ENCODE data around the gene TRPV3.
"Not testable (repeated sequence)": the region's sequence is repeated elsewhere in the genome, so short reads cannot be mapped to it uniquely, and the experiment has no call there.

TRPV3 gene

DNA sequence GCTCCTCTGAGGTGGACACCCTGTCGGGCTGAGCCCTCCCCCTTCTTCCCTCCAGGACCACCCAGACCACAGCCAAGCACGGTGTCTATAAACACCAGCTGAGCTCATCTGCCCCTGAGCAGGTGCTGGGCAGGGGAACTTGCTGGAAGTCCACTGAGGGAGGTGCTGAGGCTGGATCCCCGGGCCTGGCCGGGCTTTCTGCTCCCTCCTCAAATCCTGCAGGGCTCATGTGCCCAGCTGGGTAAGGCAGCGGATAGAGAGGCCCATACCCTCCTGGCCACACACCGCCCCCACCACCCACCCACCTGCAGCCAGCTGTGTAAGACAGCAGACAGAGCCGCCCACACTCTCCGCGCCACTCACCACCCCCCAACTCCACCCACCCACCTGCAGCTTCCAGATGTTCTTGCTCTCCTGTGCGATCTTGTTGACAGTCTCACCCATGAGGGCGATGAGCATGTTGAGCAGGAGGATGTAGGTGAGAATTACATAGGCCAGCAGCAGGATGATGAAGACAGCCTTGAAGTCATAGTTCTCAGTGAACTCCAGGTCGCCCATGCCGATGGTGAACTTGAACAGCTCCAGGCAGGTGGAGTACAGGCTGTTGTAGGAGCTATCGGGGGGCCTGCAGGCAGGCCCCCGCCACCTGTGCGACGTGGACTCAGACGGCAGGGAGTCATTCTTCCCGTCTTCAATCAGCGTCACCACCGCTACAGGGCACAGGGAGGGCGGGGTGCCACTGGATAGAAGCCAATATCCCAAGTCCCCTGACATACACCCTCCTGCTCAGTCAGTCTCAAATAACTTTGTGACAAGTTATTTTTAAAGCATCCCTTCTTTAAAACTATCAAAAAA lies 15.9 kb upstream of the TRPV3 start:
- DNase-seq: no peak

DNA sequence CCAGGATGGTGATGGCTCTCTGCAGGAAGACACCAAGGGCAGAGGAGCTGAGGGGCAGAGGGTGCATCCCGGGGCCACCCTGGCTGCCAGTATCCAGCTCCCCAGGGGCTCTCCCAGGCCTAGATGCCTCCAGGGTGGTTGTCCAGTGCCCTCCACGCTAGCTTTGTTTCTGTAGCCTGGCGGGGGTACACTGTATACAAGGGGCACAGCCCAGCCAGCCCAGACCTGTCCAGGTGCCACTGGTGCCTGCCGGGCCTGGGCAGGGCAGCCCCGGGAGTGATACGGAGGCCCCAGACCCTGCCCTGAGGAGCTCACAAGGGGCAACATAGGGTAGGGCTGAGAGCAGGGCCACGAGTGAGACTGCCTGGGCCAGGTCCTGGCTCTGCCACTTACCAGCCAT lies 14.6 kb upstream of the TRPV3 start:
- no peak for DNase-seq

GRCh38 chr17:3571043-3571900 lies 13.7 kb upstream of the TRPV3 start:
- no peak for DNase-seq

DNA sequence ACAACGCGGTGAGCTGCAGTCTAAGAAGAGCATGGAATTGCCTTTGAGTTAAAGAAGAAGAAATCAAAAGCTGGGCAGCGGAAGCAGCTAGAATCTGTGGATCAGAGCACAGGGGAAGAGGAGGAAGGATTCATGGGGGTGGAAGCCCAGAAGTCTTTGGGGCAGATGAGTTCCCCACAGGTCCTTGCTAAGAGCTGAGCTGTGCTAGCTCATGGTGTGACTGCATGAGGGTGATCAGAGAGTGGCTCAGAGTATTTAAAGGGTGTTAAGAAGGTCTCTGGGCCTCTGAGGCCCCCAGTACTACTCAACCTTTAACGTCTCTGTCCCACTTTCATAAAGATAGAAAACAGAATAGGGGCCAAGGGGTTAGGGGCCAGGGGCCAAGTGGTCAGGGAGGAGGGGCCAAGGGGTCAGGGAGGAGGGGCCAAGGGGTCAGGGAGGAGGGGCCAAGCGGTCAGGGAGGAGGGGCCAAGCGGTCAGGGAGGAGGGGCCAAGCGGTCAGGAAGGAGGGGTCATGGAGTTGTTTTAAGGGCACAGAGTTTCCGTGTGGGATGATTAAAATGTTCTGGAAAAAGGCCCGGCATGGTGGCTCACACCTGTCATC lies 12.0 kb upstream of the TRPV3 start:
- no peak for DNase-seq

- no peak for DNase-seq
Measured at GRCh38 chr17:3566551-3566950, 8.9 kb upstream of the TRPV3 start.

- DNase-seq: no peak
Measured at GRCh38 chr17:3565143-3565542, 7.5 kb upstream of the TRPV3 start.

GRCh38 chr17:3564241-3564640 lies 6.6 kb upstream of the TRPV3 start:
- DNase-seq: not testable (repeated sequence)

DNA sequence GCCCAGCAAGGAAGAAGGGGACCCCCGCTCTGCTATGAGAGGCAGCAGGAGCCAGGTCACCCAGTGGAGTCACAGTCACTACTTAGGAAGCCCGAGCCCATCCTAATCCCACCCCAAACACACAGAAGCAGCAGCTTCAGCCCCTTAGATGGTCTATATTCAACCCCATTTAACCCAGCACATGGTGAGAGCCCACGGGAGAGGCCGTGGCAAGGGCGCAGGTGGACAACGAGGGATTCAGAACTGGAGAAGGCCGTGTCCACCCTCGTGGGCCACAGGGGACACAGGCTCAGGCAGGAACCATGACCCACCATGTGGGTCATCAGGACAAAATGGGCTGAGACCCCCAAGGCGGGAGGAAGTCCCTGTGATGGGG lies 1.6 kb upstream of the TRPV3 start:
- DNase-seq: no peak

- no peak for DNase-seq
Measured at GRCh38 chr17:3558603-3559269, 1.1 kb upstream of the TRPV3 start.

DNA sequence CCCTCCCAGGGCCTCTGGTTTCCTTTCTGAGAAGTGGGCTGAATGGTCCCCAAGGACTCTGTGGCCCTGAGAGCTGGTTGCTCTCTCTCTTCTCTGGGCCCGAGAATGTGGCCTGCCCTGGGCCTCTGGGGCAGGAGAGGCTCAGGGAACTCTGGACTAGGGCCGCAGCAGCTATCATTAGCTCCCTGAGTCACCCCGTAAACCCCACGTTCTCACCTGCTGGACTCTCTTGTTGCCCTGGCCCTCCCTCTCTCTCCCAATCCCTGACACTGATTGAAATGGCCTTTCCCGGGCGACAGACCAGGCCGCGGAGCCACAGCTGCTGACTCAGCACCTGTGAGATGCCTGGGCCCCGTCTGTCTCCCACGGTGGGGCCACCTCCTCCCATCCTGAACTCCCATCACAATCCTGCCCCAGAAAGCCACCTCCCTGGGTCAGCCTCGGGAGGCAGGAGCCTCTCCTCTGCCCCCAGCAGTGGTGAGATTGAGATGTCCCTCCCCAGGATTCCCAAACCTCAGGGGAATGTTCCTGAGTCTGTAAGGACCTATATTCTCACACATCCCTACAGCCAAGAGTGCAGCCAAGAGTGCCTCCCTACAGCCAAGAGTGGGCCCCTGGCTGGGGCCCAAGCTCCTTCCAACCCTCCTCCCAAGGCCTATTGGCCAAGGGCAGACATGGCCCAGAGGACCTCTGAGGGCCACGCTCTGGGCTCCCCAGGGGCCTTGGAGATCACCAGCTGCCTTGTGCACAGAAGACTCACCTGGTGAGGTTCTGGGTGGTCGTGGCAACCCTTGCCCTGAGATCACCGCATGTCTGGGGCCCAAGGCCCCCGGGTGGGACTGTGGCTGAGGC lies 470 bp downstream of the TRPV3 start:
- DNase-seq: no peak

- no peak for DNase-seq
Measured at GRCh38 chr17:3556239-3556915, 1.2 kb downstream of the TRPV3 start.

- DNase-seq: no peak
Measured at GRCh38 chr17:3555189-3555796, 2.3 kb downstream of the TRPV3 start.

DNA sequence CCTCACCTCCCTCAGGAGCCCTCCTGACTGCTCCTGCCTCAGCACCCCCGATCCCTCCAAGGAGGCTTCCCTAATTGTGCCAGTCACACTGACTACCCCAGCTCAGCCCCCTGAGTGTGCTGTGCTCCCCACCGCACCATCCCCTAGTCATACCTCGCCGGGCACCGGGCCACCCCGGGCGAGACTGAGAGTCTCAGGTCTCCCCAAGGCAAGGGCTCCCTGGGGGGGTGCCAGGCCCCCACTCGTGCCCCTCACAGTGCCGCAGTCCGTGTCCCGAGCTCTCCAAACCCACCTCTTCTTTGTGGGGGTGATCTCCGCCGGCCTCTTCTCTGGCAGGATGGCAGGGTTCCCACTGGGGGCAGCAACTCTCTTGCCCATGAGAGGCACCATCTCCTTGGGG lies 3.2 kb downstream of the TRPV3 start:
- DNase-seq: no peak

DNA sequence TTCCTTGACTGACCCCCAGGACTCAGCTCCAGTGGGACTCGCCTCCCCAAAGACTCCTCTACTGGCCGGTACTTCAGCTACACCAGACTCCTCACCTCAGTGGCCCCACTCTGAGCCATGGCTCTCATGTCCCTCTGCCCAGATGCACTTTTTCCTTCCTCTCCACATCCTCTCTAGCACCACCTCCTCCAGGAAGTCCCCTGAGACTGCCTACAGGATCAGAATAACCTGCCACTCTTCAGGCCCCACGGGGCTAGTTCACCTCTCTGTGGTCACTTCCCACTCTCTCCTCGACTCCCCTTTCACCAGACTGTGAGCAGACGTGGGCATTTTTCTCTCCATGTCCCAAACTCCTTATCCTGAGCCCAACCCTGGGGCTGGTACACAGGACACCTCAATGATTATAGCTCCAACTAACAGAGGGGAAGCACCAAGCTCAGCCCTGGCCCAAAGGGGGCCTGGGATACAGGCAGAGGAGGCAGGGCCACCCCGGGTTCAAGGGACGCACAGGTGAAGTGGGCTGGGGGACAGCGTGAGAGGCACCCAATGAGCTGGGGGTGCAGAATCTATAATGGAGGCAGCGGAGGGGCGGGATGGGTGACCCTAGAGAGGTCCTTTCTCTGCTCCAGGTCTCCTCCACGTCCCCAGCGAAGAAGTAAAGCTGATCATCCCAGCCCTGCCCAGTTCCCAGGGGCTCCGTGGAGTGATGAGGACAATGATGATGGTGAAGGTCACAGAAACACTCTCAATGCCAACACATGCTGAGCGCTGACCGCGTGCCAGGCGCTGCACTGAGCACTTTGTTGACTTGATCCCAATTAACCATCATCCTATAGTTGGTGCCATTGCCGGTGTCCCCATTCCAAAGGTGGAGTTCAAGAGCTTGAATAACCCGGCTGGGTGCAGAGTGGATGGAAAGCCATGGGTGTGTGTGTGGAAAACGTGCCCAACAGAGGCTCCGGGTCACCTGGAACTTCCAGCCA lies 3.9 kb downstream of the TRPV3 start:
- DNase-seq: no peak

- DNase-seq: no peak
Measured at GRCh38 chr17:3552916-3553315, 4.7 kb downstream of the TRPV3 start.

GRCh38 chr17:3551189-3551588 lies 6.4 kb downstream of the TRPV3 start:
- DNase-seq: no peak

GRCh38 chr17:3549610-3550162 lies 7.9 kb downstream of the TRPV3 start:
- DNase-seq: no peak

DNA sequence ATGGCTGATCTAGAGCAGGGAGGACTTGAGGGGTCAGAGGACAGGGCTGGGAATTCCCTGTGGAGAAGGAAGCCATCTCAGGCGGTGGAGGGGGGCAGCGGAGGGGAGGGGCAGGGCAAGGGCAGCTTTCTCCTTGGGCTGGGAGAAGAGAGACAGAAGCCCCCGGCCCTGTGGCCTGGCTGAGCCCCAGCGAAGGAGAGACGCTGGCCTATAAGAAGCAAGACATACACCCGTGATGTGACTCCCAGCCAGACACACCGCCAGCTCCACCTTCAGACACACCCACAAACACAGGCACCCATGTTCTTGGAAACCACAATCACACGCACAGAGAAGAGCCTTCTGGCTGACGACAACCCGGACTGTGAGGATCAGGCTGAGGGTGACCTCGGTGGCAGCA lies 10.0 kb downstream of the TRPV3 start:
- no peak for DNase-seq

- no peak for DNase-seq
Measured at GRCh38 chr17:3546997-3547396, 10.6 kb downstream of the TRPV3 start.

- no peak for DNase-seq
Measured at GRCh38 chr17:3546521-3546920, 11.1 kb downstream of the TRPV3 start.

Data from activated naive CD4-positive, alpha-beta T cell treated with anti-CD3 and anti-CD28 coated beads, Interleukin-2, amount 50 U/mL, for 16 hours (primary cell).